ENCODE results near the gene BBOX1.

BBOX1 gene

GRCh38 chr11:27031754-27032153, 8.9 kb upstream of the BBOX1 start:
- Histone ChIP-seq H3K27ac (ENCODE audit: low read depth, low read length, poor library complexity, severe bottlenecking) (no peak overlapping the region), H3K9me3 (ENCODE audit: low read length) (no peaks in the 10 kb centered on the region; the same call in 1 of the 2 replicates), H4K20me1 (ENCODE audit: insufficient read depth, low read length) (no peaks in the 10 kb centered on the region), H3K4me3 (ENCODE audit: low read depth, low read length, poor library complexity, severe bottlenecking) (no peak overlapping the region), H3K79me2 (ENCODE audit: insufficient read depth, low read length) (no peaks in the 10 kb centered on the region), H3K4me2 (ENCODE audit: low read length) (no peak overlapping the region), H3K4me1 (ENCODE audit: insufficient read depth, low read length, severe bottlenecking) (peaks cover 34% of the 10 kb centered on the region), H3K27me3 (ENCODE audit: insufficient read depth, low read length) (no peaks in the 10 kb centered on the region), H2AFZ (ENCODE audit: low read length) (no peak overlapping the region), H3K36me3 (ENCODE audit: insufficient read depth, low read length) (no peaks in the 10 kb centered on the region), H3F3A (ENCODE audit: insufficient read depth, low read length) (no peaks in the 10 kb centered on the region), H3K9ac (ENCODE audit: low read length) (no peak overlapping the region), H3K9me2 (ENCODE audit: low read depth, low read length) (no peaks in the 10 kb centered on the region)
- TF ChIP-seq, protein P1, sequence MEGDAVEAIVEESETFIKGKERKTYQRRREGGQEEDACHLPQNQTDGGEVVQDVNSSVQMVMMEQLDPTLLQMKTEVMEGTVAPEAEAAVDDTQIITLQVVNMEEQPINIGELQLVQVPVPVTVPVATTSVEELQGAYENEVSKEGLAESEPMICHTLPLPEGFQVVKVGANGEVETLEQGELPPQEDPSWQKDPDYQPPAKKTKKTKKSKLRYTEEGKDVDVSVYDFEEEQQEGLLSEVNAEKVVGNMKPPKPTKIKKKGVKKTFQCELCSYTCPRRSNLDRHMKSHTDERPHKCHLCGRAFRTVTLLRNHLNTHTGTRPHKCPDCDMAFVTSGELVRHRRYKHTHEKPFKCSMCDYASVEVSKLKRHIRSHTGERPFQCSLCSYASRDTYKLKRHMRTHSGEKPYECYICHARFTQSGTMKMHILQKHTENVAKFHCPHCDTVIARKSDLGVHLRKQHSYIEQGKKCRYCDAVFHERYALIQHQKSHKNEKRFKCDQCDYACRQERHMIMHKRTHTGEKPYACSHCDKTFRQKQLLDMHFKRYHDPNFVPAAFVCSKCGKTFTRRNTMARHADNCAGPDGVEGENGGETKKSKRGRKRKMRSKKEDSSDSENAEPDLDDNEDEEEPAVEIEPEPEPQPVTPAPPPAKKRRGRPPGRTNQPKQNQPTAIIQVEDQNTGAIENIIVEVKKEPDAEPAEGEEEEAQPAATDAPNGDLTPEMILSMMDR (IDR thresholded peaks at IDR 0.05; ENCODE audit: low read length), result no peak
- TF ChIP-seq EZH2 (IDR thresholded peaks at IDR 0.05; ENCODE audit: borderline replicate concordance, low read length), result no peak

GRCh38 chr11:27039873-27040272, 742 bp upstream of the BBOX1 start:
- Histone ChIP-seq H3F3A (ENCODE audit: insufficient read depth, low read length) (no peaks in the 10 kb centered on the region), H3K4me2 (ENCODE audit: low read length) (peak overlapping the region; percentile 73), H3K27me3 (ENCODE audit: insufficient read depth, low read length) (no peaks in the 10 kb centered on the region), H3K36me3 (ENCODE audit: insufficient read depth, low read length) (peaks cover 3% of the 10 kb centered on the region), H3K79me2 (ENCODE audit: insufficient read depth, low read length) (peaks cover 18% of the 10 kb centered on the region), H4K20me1 (ENCODE audit: insufficient read depth, low read length) (no peaks in the 10 kb centered on the region), H2AFZ (ENCODE audit: low read length) (no peak overlapping the region), H3K9ac (ENCODE audit: low read length) (peak overlapping the region; percentile 72), H3K27ac (ENCODE audit: low read depth, low read length, poor library complexity, severe bottlenecking) (peak overlapping the region; percentile 96), H3K4me1 (ENCODE audit: insufficient read depth, low read length, severe bottlenecking) (peaks cover 19% of the 10 kb centered on the region), H3K4me3 (ENCODE audit: low read depth, low read length, poor library complexity, severe bottlenecking) (peak overlapping the region; percentile 76), H3K9me3 (ENCODE audit: low read length) (peaks cover 5% of the 10 kb centered on the region; the same call in 1 of the 2 replicates), H3K9me2 (ENCODE audit: low read depth, low read length) (no peaks in the 10 kb centered on the region)
- TF ChIP-seq, protein P1 (IDR thresholded peaks at IDR 0.05; ENCODE audit: low read length), result peak; percentile 50
- no peak for TF ChIP-seq EZH2 (IDR thresholded peaks at IDR 0.05; ENCODE audit: borderline replicate concordance, low read length)

DNA sequence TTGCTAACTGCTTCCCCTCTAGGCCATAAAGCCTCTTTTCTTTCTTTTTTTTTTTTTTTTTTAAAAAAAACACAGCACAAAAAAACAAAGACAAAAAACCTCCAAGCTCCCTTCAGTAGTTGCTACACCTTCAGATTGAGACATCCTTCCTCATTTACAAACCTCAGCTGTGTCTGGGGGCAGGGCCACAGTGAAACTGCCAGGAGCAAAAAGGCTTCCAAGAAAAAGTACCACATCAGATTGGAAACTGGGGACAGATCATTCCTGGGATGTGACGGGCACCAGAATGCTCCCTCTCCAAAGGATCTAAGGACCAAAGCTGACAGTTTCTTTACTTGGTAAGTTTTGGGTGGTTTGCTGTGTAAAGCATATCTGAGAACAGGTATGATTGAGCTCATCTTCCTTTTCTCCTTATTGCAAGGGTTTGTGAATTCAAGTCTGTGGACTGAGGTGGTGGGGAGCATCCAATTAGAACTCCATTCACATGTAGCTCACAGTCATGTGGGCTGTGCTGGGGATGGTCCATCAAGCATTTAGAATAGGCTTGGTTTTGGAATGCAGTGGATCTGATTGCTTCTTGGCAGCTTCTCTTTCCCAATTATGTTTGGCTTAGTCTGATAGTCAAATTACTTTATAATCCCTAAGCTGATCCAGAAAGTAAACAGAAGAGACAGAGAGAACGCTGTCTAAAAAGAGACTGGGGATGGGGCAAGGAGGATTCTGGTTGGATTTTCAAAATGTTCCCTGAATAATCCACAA, 705 bp downstream of the BBOX1 start:
- Histone ChIP-seq H3K27ac (ENCODE audit: low read depth, low read length, poor library complexity, severe bottlenecking) (peak overlapping the region; percentile 96), H3K9me2 (ENCODE audit: low read depth, low read length) (no peaks in the 10 kb centered on the region), H3K4me1 (ENCODE audit: insufficient read depth, low read length, severe bottlenecking) (peaks cover 19% of the 10 kb centered on the region), H3K27me3 (ENCODE audit: insufficient read depth, low read length) (no peaks in the 10 kb centered on the region), H3F3A (ENCODE audit: insufficient read depth, low read length) (no peaks in the 10 kb centered on the region), H2AFZ (ENCODE audit: low read length) (no peak overlapping the region), H3K4me3 (ENCODE audit: low read depth, low read length, poor library complexity, severe bottlenecking) (peak overlapping the region; percentile 76), H3K9ac (ENCODE audit: low read length) (peak overlapping the region; percentile 72), H3K4me2 (ENCODE audit: low read length) (peak overlapping the region; percentile 73), H4K20me1 (ENCODE audit: insufficient read depth, low read length) (no peaks in the 10 kb centered on the region), H3K36me3 (ENCODE audit: insufficient read depth, low read length) (peaks cover 12% of the 10 kb centered on the region), H3K9me3 (ENCODE audit: low read length) (peaks cover 5% of the 10 kb centered on the region; the same call in 1 of the 2 replicates), H3K79me2 (ENCODE audit: insufficient read depth, low read length) (peaks cover 26% of the 10 kb centered on the region)
- TF ChIP-seq, protein P1 (IDR thresholded peaks at IDR 0.05; ENCODE audit: low read length), result no peak
- no peak for TF ChIP-seq EZH2 (IDR thresholded peaks at IDR 0.05; ENCODE audit: borderline replicate concordance, low read length)

Measured in OCI-LY1 (cell line).